ENCODE results near the gene CLP1.
"Not testable (repeated sequence)": the region's sequence is repeated elsewhere in the genome, so short reads cannot be mapped to it uniquely, and the experiment has no call there.

Gene CLP1

GRCh38 chr11:57667117-57667735 is 9.7 kb downstream of the CLP1 start:
- peak; percentile 99 for DNase-seq (ENCODE audit: low spot score)

DNA sequence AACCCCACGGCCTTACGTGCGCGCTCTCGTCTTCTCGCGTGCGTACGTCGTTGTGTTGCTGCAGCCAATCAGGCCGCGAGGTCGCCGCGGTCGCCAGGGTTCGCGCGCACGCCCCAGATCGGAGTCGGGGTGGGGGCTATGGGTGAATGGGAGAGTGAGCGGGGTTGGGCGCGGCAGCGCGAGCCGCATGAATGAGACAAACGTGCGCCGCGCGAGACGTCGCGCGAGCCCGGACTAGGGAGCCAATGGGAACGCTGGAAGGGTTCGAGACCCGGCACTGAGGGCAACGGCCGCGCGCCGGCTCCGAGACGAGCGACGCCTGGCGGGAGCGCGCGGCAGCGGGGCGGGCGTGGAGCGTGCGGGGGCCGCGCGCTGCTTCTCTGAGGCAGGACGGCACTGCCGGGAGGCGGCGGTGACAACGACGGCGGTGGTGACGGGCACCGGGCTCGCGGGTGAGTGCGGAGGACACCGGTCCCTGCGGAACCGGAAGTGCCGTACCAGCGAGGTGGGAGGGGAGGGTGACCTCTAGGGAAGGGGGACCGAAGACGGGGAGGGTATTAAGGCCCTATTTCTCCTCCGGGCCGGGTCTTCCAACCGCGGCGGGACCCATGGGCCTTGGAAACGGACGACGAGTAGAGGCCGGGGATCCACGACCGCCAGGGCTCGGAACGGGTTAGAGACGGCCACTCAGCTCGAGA is 10.3 kb downstream of the CLP1 start, which contains the start of gene ZDHHC5:
ZDHHC5 (plus strand) TSS at position 379 of the 698 bp plus-strand sequence. CDS start 4,977 bp downstream, outside the sequence.
- DNase-seq (ENCODE audit: low spot score): peak; percentile 99

DNA sequence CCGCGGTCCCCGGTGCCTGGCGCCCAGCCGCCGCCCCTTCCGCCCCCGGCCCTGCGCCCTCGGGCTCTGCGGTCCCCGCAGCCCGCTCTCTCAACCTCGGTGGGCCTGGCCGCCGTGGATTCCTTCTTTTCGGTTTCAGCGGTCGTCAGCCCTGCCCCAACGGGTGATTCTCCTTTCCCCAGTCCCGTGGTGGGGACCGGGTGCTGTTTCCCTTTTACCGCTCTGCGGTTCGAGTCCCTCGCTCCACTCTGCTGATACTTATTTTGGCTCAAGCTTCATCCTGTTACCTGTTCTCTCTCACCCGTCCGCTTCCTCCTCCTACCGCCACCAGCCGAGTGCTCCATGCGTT is 10.8 kb downstream of the CLP1 start:
- peak; percentile 47 for DNase-seq (ENCODE audit: low spot score)

DNA sequence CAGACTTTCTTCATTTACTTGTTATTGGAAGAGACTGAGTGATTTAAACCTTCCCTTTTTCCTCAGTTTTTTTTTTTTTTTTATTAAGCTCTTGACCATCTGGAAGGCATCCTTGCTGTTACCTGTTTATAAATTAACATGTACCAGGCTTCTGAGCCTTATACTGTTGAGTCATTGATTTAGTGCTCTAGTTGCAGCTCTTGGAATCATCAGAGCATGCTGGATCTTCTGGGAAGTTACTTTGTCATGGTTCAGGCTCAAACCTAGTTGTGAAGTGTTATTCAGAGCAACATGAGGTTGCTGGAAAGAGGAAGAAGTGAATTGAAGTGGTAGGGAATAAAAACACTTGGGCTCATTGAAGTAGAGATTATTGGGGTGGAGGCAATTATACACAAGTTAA is 16.7 kb downstream of the CLP1 start:
- DNase-seq (ENCODE audit: low spot score): no peak

- no peak for DNase-seq (ENCODE audit: low spot score)
Measured at GRCh38 chr11:57675176-57675941, 17.8 kb downstream of the CLP1 start.

GRCh38 chr11:57679396-57679795 is 21.8 kb downstream of the CLP1 start:
- DNase-seq (ENCODE audit: low spot score): no peak

- no peak for DNase-seq (ENCODE audit: low spot score)
Measured at GRCh38 chr11:57680552-57680874, 23.0 kb downstream of the CLP1 start.

DNA sequence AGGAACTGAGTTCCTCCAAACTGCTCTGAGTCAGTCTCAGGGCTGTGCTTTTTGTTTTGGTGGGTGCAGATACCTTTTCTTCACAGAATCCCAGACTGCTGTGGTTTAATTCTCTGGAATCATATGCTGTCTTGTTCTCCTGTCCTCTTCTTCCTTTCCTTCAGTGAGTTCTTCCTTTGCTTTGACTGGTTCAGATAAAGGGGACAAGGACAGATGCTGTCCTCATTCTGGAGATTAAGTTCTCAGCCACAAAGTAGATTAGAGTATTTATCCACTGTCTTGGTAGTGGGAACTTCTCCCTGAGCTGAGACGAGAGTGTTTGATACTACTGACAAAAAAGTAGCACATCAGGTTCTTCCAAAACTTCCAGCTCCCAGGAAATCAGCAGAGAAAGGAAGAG is 23.6 kb downstream of the CLP1 start:
- DNase-seq (ENCODE audit: low spot score): no peak

DNA sequence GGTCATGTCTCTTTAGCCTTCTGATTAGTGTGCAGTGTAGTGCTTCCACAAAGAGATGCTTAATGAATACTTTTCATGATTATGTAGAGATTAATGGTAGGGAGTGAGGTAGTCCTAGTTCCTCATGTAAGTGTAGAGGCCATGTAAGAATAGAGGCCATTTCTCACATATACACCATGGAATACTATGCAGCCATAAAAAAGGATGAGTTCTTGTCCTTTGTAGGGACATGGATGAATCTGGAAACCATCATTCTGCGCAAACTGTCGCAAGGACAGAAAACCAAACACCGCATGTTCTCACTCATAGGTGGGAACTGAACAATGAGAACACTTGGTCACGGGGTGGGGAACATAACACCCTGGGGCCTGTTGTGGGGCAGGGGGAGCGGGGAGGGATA is 32.9 kb downstream of the CLP1 start:
- DNase-seq (ENCODE audit: low spot score): not testable (repeated sequence)

DNA sequence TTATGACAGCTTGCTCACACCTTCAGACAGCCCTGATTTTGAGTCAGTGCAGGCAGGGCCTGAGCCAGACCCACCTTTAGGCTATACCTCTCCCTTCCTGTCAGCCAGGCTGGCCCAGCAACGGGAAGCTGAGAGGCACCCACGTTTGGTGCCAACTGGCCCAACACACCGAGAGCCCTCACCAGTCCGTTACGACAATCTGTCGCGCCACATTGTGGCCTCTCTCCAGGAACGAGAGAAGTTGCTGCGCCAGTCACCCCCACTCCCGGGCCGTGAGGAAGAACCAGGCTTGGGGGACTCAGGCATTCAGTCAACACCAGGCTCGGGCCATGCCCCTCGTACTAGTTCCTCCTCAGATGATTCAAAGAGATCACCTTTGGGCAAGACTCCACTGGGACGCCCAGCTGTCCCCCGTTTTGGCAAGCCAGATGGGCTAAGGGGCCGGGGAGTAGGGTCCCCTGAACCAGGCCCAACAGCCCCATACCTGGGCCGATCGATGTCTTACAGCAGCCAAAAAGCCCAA is 41.3 kb downstream of the CLP1 start:
- DNase-seq (ENCODE audit: low spot score): no peak

DNA sequence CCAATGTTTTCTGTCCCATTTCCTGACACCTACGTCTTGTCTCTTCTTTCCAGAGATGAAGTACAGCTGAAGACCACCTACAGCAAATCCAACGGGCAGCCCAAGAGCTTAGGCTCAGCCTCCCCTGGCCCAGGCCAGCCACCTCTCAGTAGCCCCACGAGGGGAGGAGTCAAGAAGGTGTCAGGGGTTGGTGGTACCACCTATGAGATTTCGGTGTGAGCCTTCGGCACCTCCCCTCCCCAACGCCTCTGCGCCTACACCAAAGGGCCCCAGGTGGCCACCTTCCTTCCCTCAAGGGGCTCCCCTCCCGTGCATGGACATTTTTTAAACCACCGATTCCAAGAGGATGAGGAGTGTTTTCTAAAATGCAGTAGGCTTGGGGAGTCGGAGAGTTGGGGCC is 42.3 kb downstream of the CLP1 start:
- DNase-seq (ENCODE audit: low spot score): no peak

DNA sequence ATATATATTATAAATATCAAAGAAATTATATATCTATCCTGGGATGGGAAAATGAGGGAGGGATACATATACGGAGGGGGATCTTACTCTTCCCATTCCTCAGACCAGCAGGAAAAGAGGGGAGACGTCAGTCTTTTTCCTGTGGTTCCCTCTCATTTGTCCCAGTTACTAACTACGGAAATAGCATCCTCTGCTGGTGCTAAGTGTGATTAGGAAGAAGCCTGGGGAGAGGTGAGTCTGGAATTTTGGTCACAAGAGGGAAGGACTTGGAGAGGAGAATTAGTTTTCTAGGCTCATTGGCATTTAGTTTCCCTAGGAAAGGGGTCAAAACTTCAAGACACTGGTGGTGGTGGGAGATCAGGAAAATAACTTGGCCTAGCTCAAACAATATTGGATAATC is 42.9 kb downstream of the CLP1 start:
- DNase-seq (ENCODE audit: low spot score): no peak

- DNase-seq (ENCODE audit: low spot score): no peak
Measured at GRCh38 chr11:57703341-57703740, 45.8 kb downstream of the CLP1 start.

DNA sequence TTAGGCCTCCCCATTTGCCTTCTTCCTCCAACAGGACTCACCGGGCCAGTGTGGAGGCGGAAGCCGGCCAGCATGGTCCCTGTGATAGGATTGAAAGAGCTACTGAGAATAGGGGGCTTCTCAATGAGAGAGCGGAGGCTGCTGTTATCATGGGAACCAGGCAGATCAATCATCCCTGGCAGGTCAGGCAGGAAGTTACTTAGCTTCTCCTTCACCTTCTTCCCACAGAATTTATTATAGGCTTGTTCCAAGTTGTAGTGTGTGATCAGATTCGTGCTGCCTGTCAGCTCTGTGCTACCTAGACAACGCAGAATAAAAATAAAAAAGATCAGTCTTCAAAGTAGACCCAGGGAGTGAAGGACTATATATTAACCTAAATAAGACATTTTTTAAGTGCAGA is 47.4 kb downstream of the CLP1 start:
- DNase-seq (ENCODE audit: low spot score): no peak

GRCh38 chr11:57705432-57705831 is 47.9 kb downstream of the CLP1 start:
- DNase-seq (ENCODE audit: low spot score): not testable (repeated sequence)

DNA sequence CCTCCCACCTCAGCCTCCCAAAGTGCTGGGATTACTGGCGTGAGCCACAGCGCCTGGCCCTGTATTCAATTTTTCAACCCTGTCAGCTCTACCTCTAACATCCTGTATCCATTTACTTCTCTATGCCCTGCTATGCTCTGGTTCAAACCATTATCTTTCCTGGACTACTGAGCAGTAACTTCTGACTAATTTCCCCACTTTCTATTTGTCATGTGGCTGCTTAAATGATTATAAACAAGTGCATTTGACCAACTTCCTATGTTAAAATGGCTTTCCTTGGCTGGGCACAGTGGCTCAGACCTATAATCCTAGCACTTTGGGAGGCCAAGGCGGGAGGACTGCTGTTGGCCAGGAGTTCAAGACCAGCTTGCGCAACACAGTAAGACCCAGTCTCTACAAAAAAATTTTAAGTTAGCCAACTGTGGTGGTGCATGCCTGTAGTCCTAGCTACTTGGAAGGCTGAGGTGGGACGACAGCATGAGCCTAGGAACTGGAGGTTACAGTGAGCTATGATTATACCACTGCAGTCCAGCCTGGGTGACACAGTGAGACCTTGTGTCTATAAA is 52.3 kb downstream of the CLP1 start:
- DNase-seq (ENCODE audit: low spot score): no peak
